ENCODE results near the gene MMAB.

DNA sequence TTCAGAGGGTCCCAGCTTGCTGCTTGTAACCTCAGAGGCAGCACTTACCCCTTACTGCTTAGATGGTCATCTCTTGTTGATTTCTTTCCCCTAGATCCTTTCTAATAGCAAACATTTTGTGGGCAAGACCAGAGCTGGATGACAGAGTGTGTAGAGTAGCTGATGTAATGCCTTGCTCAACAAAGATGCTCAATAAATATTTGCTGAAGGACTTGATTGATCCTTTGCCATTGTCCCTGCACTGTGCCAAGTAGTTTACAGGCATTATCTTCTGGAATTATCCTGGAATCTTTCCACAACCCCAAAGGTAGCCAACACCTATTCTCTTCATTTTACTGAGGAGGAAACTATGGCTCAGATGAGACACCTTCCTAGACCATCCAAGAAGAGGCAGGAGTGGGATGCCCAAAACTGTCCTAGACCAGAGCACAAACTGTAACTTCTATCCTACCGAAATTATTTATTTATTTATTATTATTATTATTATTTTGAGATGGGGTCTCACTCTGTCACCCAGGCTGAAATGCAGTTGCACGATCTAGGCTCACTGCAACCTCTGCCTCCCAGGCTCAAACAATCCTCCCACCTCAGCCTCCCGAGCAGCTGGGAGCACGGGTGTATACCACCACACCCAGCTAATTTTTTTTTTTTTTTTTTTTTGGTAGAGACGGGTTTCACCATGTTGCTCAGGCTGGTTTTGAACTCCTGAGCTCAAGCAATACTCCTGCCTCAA lies 1.4 kb downstream of the MMAB start:
- TF ChIP-seq ZNF274 (IDR thresholded peaks at IDR 0.05; ENCODE audit: low read depth, low read length) (no peak), SUZ12 (IDR thresholded peaks at IDR 0.05; ENCODE audit: extremely low read depth, insufficient read depth, insufficient read length) (no peak)
